C4-2B (cell line): Measurements from ENCODE around the gene KLRK1.

Experiments used
- CTCF ChIP-seq: fragments of 450-650 bp; conservative IDR thresholded peaks from 2 replicates; pipeline ENCODE4 v1.5.1; 2017; ENCODE audit warnings: mild to moderate bottlenecking
- ZFX ChIP-seq: fragments of 450-650 bp; IDR thresholded peaks from 2 replicates; pipeline ENCODE4 v1.6.1; 2017

GRCh38 chr12:10400829-10401228 lies 11.0 kb upstream of the KLRK1 start:
- TF ChIP-seq CTCF (no peak), ZFX (no peak)
